Breast epithelium (tissue), 4 donors: ENCODE results near the gene PLEKHS1. TPM values are rescaled to one million over a fixed set of nuclear protein-coding genes. Genes with fewer than 3 reads are reported as not detected.
A peak's percentile ranks its signal among the peaks of the same experiment; 100 is the strongest.

ENCODE experiments used
- DNase-seq, 2 donors: peaks; one replicate each; pipeline ENCODE4 v3.0.0-alpha.2; 2019; ENCODE audit warnings: low spot score in 2 of 2
- H3K27ac ChIP-seq, 2 donors: fragments of 200-600 bp; sonication (generic) in 1 of 2; one replicate each; pipeline ENCODE4 v1.5.1; 2016 to 2019; ENCODE audit warnings: mild to moderate bottlenecking in 1 of 2
- H3K27me3 ChIP-seq, 2 donors: fragments of 200-600 bp; sonication (generic) in 1 of 2; one replicate each; pipeline versions ENCODE4 v1.5.1 to v1.6.0; 2017 to 2019; ENCODE audit warnings: control low read depth in 1 of 2, mild to moderate bottlenecking in 1 of 2
- H3K36me3 ChIP-seq: fragments of 200-600 bp; one replicate; pipeline ENCODE4 v1.5.1; 2019
- H3K4me1 ChIP-seq, 2 donors: fragments of 200-600 bp; sonication (generic); one replicate each; pipeline ENCODE4 v1.5.1; 2016 to 2019; ENCODE audit warnings: control low read depth in 1 of 2
- H3K4me3 ChIP-seq, 3 donors: fragments of 200-600 bp; sonication (generic); 1 replicate in 2 of 3; 2 replicates in 1 of 3; pipeline ENCODE4 v1.5.1; 2016 to 2019; ENCODE audit warnings: mild to moderate bottlenecking in 3 of 3, moderate library complexity in 2 of 3
- H3K9me3 ChIP-seq, 2 donors: fragments of 200-600 bp; sonication (generic) in 1 of 2; one replicate each; pipeline ENCODE4 v1.5.1; 2016 to 2019; ENCODE audit warnings: control low read depth in 1 of 2
- POLR2A ChIP-seq: fragments of 450-650 bp; IDR thresholded peaks from one replicate; pipeline ENCODE4 v1.6.1; 2016; ENCODE audit warnings: antibody characterized with exemption, mild to moderate bottlenecking, moderate library complexity
- POLR2AphosphoS5 ChIP-seq, 3 donors: sonication (generic); formaldehyde crosslinking; IDR thresholded peaks; one replicate each; pipeline ENCODE4 v1.6.1; 2017; ENCODE audit warnings: antibody characterized with exemption in 3 of 3
- intact Hi-C: fragments of 100-400 bp; cut with DNase I; formaldehyde crosslinking; loops from one replicate; pipeline ENCODE4 v1.15.1; 2023; ENCODE audit warnings: low total_unique reads
- total RNA-seq, 3 donors: library from RNA; depleted of rRNA; stranded (reverse); fragments of >200 nt; gene quantifications; one replicate each; pipeline ENCODE4 v1.1.0, GENCODE V29; 2016
- TF ChIP-seq, protein P1 (sequence below), 3 donors: fragments of 450-650 bp; IDR thresholded peaks; one replicate each; pipeline ENCODE4 v1.5.1; 2016 to 2017; ENCODE audit warnings: antibody characterized with exemption in 3 of 3, mild to moderate bottlenecking in 3 of 3, moderate library complexity in 3 of 3

PLEKHS1 gene
- total RNA-seq, 3 donors from 2014 or later, result 23.6 to 30.0 TPM; not detected in 1

DNA sequence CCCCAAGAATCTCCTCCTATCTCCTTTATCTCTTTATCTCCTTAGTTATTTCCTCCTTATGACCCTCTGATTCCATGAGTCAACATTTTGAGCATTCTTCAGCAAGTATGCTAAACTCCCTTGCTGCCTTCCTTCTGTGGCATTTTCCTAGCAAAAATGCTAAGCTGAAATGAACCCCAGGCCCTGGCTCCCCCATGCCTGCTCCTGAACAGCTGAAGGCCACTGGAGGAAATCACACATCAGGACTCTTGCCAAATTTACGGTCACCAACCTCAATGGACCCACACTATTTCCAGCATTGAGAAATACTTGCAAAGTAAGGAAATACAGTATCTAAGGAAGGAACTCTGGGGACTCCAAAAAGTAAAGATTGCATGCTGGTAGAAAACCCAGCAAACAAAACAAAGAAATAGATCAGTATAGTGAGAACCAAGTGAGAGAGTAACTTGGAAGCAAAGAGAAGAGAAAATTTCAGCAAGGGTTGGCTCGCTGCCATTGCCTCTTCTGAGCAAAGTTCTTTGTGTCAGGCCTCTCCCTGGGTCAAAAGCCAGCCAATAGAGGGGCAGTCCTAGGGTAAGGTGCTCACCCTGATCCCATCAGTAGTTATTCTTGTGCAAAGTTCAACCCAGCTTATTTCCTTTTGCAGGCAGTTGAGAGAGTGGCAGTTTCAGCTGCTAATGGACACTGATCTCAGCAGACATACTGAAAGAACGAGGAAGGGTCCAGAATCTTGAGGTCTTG is 5.1 kb upstream of the PLEKHS1 start:
- no peak for DNase-seq
- intact Hi-C loops, result no loop called here
- Histone ChIP-seq H3K4me3 (no peak overlapping the region), H3K9me3 (no peaks in the 10 kb centered on the region), H3K27ac (no peak overlapping the region), H3K36me3 (no peaks in the 10 kb centered on the region), H3K27me3 (no peaks in the 10 kb centered on the region), H3K4me1 (no peaks in the 10 kb centered on the region)
- TF ChIP-seq, protein P1, sequence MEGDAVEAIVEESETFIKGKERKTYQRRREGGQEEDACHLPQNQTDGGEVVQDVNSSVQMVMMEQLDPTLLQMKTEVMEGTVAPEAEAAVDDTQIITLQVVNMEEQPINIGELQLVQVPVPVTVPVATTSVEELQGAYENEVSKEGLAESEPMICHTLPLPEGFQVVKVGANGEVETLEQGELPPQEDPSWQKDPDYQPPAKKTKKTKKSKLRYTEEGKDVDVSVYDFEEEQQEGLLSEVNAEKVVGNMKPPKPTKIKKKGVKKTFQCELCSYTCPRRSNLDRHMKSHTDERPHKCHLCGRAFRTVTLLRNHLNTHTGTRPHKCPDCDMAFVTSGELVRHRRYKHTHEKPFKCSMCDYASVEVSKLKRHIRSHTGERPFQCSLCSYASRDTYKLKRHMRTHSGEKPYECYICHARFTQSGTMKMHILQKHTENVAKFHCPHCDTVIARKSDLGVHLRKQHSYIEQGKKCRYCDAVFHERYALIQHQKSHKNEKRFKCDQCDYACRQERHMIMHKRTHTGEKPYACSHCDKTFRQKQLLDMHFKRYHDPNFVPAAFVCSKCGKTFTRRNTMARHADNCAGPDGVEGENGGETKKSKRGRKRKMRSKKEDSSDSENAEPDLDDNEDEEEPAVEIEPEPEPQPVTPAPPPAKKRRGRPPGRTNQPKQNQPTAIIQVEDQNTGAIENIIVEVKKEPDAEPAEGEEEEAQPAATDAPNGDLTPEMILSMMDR (IDR thresholded peaks at IDR 0.05), result no peak
- TF ChIP-seq POLR2A (no peak), POLR2AphosphoS5 (IDR thresholded peaks at IDR 0.05) (no peak)

DNA sequence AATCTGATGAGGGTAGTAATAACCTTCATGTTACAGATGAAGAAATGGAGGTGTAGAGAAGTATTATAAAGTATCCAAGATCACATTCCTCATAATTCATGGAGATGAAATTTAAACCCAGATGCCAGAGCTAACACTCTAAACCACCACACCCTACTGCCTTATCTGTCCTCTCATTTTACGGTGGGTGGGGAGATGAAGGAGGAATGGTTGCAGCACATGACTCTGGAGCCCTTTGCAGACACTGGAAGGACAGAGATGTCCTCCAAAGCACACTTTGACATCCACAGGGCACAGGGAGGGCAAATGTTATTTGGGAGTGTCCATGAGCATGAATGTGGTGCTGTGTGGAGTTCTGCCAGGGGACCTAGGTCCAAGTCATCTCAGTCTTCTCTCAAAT is 1.1 kb downstream of the PLEKHS1 start:
- no peaks in the 10 kb centered on the region for H3K9me3 ChIP-seq
- peak overlapping the region in 2 of 3 donors; percentile 42 to 58 for H3K4me3 ChIP-seq
- TF ChIP-seq, protein P1 (IDR thresholded peaks at IDR 0.05), result no peak
- TF ChIP-seq POLR2A (no peak), POLR2AphosphoS5 (IDR thresholded peaks at IDR 0.05) (no peak)
- H3K4me1 ChIP-seq, result no peaks in the 10 kb centered on the region
- no peak for DNase-seq
- intact Hi-C loops, result no loop called here
- no peaks in the 10 kb centered on the region for H3K36me3 ChIP-seq
- no peaks in the 10 kb centered on the region for H3K27me3 ChIP-seq
- H3K27ac ChIP-seq, result peak overlapping the region; percentile 71 to 84

DNA sequence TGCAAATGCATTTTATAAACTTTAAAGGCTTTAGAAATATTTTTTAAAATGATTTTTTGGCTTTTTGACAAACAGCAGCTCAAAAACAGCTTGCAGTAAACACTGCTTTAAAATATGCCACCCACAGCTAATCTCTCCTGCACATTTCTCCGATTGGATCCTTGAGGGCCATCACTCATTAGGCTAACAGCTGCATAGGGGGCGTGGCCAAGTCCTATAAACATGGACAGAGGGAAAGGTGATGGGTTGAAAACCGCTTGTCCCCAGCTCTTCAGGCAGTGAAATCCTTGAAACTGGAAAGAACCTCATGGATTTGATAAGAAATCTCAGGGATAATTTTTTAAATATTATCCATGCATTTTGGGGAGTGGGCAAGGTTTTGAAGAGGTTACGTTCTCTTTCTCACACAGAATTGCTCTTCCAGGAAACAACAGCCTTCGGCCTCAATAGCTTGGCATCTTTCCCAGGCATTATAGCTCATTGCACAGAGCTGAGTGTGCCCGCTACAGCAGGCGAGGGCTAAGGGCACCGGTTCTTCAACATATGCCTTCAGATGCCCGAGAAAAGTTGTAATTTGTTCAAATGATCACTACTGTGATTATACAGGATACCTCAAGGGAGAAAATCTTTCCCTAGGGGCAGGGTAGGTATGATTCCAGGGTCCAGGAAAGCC is 1.7 kb downstream of the PLEKHS1 start:
- TF ChIP-seq, protein P1 (IDR thresholded peaks at IDR 0.05), result no peak
- TF ChIP-seq POLR2AphosphoS5 (IDR thresholded peaks at IDR 0.05) (no peak), POLR2A (no peak)
- Histone ChIP-seq H3K36me3 (no peaks in the 10 kb centered on the region), H3K27ac (peak overlapping the region in 1 of 2 donors; percentile 71), H3K27me3 (no peaks in the 10 kb centered on the region), H3K9me3 (no peaks in the 10 kb centered on the region), H3K4me1 (no peaks in the 10 kb centered on the region), H3K4me3 (peak overlapping the region in 2 of 3 donors; percentile 42 to 58)
- no peak for DNase-seq
- intact Hi-C loops, result no loop called here

DNA sequence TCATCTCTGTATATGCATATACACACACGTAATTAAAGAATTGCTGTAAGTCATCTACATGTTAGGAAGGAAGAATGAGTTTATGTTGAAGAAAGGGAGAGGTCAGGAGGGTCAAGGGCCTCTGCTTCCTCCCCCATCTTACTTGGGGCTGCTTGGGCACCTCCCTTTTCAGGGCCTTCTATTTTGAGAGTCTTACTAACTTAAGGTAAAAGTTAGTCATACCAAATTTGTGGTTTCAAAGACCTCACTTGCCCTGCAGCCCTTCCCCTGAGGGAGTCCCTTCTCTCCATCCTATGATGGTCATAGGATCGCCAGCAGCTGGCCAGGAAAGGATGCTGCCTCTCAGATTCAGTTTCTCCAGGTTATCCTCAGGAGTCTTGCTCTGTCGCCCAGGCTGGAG is 2.6 kb downstream of the PLEKHS1 start:
- no peaks in the 10 kb centered on the region for H3K4me1 ChIP-seq
- TF ChIP-seq POLR2A (no peak), POLR2AphosphoS5 (IDR thresholded peaks at IDR 0.05) (no peak)
- TF ChIP-seq, protein P1 (IDR thresholded peaks at IDR 0.05), result no peak

DNA sequence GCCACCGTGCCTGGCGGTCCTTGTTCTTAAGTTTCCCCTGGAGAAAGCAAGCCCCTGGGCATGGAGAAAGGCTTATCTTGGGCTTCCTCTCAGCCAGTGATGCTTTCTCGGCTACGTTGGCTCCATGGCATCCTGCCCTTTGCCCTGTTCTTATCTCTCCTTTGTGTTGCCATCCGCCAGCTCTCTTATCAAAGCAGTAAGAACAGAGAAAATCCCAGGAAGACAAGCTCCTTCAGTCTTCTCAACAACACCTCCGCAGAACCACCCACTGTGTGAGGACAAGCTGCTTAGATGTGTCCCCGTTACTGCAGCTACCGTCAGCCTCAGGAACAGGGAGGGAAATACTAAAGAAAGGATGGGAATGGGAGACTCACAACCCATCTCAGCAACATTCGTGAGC is 3.3 kb downstream of the PLEKHS1 start:
- intact Hi-C loops, result no loop called here
- H3K9me3 ChIP-seq, result no peaks in the 10 kb centered on the region
- H3K4me3 ChIP-seq, result no peak overlapping the region
- no peaks in the 10 kb centered on the region for H3K4me1 ChIP-seq
- H3K36me3 ChIP-seq, result no peaks in the 10 kb centered on the region
- no peaks in the 10 kb centered on the region for H3K27me3 ChIP-seq
- TF ChIP-seq POLR2A (no peak), POLR2AphosphoS5 (IDR thresholded peaks at IDR 0.05) (no peak)
- TF ChIP-seq, protein P1 (IDR thresholded peaks at IDR 0.05), result no peak
- no peak for DNase-seq
- H3K27ac ChIP-seq, result no peak overlapping the region

More for the DNA sequence above, 2.6 kb downstream of the PLEKHS1 start:
- no peaks in the 10 kb centered on the region for H3K27me3 ChIP-seq
- H3K4me3 ChIP-seq, result no peak overlapping the region
- no peaks in the 10 kb centered on the region for H3K36me3 ChIP-seq
- no peak for DNase-seq
- intact Hi-C loops, result no loop called here
- no peaks in the 10 kb centered on the region for H3K9me3 ChIP-seq
- peak overlapping the region in 1 of 2 donors; percentile 71 for H3K27ac ChIP-seq
